Measurements from ENCODE around the gene WNK2. TPM values are rescaled to one million over a fixed set of nuclear protein-coding genes. Genes with fewer than 3 reads are reported as not detected.

WNK2 gene
- total RNA-seq, 1 donor from 2014 or later: 16.4 TPM

- DNase-seq: no peak
Measured at GRCh38 chr9:93295456-93296076, 111.6 kb downstream of the WNK2 start.

GRCh38 chr9:93296889-93297480, 113.0 kb downstream of the WNK2 start:
- DNase-seq: no peak

GRCh38 chr9:93297659-93298497, 113.9 kb downstream of the WNK2 start:
- no peak for DNase-seq

GRCh38 chr9:93298498-93299417, 114.8 kb downstream of the WNK2 start:
- no peak for DNase-seq

GRCh38 chr9:93299418-93300174, 115.7 kb downstream of the WNK2 start:
- DNase-seq: no peak

- DNase-seq: no peak
Measured at GRCh38 chr9:93300175-93300572, 116.2 kb downstream of the WNK2 start.

GRCh38 chr9:93300585-93301081, 116.7 kb downstream of the WNK2 start:
- DNase-seq: no peak

- no peak for DNase-seq
Measured at GRCh38 chr9:93301291-93301811, 117.4 kb downstream of the WNK2 start.

- no peak for DNase-seq
Measured at GRCh38 chr9:93301911-93302541, 118.1 kb downstream of the WNK2 start.

- DNase-seq: no peak
Measured at GRCh38 chr9:93302586-93303257, 118.8 kb downstream of the WNK2 start.

- DNase-seq: no peak
Measured at GRCh38 chr9:93303258-93303771, 119.4 kb downstream of the WNK2 start.

GRCh38 chr9:93303806-93304573, 120.1 kb downstream of the WNK2 start:
- no peak for DNase-seq

GRCh38 chr9:93304574-93305496, 120.9 kb downstream of the WNK2 start:
- DNase-seq: peak; percentile 64

GRCh38 chr9:93305497-93306020, 121.6 kb downstream of the WNK2 start:
- peak; percentile 22 for DNase-seq

- DNase-seq: no peak
Measured at GRCh38 chr9:93306081-93306480, 122.1 kb downstream of the WNK2 start.

GRCh38 chr9:93306579-93307091, 122.7 kb downstream of the WNK2 start:
- no peak for DNase-seq

GRCh38 chr9:93307468-93308157, 123.7 kb downstream of the WNK2 start:
- DNase-seq: no peak

Measured in occipital lobe (tissue), 2 donors.